Measurements from ENCODE around the gene SPOCK1. TPM values are rescaled to one million over a fixed set of nuclear protein-coding genes. Genes with fewer than 3 reads are reported as not detected.

SPOCK1 gene
- total and polyA plus RNA-seq, 2 of the 13 experiments (the other 11 are each of a cell fraction or from before 2014, with no cell fraction given) = 0.18 to 0.29 TPM

DNA sequence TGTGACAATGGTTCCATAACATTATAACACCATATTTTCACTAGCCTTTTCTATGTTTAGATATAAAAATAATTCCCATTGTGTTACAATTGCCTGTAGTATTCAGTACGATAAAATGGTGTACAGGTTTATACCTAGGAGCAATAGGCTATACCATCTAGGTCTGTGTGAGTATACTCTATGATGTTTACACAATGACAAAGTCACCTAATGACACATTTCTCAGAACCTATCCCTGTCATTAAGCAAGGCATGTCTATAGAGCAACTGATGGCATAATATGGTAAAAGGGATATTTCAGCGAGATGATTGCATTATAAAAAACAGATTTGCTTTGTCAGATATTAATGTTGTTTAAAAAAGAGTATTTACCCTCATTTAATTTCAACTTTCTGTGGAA, 517.2 kb downstream of the SPOCK1 start:
- Histone ChIP-seq H4K20me1 (ENCODE audit: insufficient read depth, low read length) (no peaks in the 10 kb centered on the region), H3K27me3 (ENCODE audit: control insufficient read depth in 1 of 2, insufficient read depth in 2 of 2, low read length in 2 of 2) (no peaks in the 10 kb centered on the region), H3K27ac (ENCODE audit: extremely low read length, insufficient read depth, low read length) (no peak overlapping the region), H3K4me1 (ENCODE audit: insufficient read depth, low read length) (no peaks in the 10 kb centered on the region), H3K79me2 (ENCODE audit: insufficient read depth, low read length) (no peaks in the 10 kb centered on the region), H3K9ac (ENCODE audit: insufficient read depth, low read depth, low read length) (no peak overlapping the region), H2AFZ (ENCODE audit: low read length) (no peak overlapping the region), H3K4me2 (ENCODE audit: low read depth, low read length) (no peak overlapping the region), H3K36me3 (replicated peaks in 1 of 2; ENCODE audit: control insufficient read depth in 1 of 2, insufficient read depth in 2 of 2, low read length in 2 of 2) (no peaks in the 10 kb centered on the region), H3K4me3 (replicated peaks in 1 of 3; ENCODE audit: insufficient read depth in 1 of 3, low read depth in 2 of 3, low read length in 3 of 3) (no peak overlapping the region), H3K9me3 (ENCODE audit: low read length) (no peaks in the 10 kb centered on the region)
- intact Hi-C loops (cut with micrococcal nuclease; ENCODE audit: unreplicated experiment) (no loop called here), in situ Hi-C loops (cut with HindIII; ENCODE audit: extremely low pct_ligation_motif_present, low pct_unique_long_range_greater_than_20kb) (no loop called here)
- BruUV-seq (replicated peaks) = no TSS peak
- FAIRE-seq (no peak), DNase-seq (ENCODE audit: low spot score) (no peak), ATAC-seq (no peak)
- no peak for TF ChIP-seq HMGA1 (CRISPR knock-in tag; conservative IDR thresholded peaks at IDR 0.05)
- no peak for TF ChIP-seq SETDB1 (CRISPR knock-in tag; IDR thresholded peaks at IDR 0.05; ENCODE audit: borderline replicate concordance)
- no peak for TF ChIP-seq KDM5A (IDR thresholded peaks at IDR 0.05; ENCODE audit: borderline replicate concordance, low read length)
- TF ChIP-seq USF2 (IDR thresholded peaks at IDR 0.05; ENCODE audit: low read depth, low read length) = no peak
- TF ChIP-seq USF2 (CRISPR knock-in tag; IDR thresholded peaks at IDR 0.05; ENCODE audit: borderline replicate concordance) = no peak
- TF ChIP-seq, protein P1, sequence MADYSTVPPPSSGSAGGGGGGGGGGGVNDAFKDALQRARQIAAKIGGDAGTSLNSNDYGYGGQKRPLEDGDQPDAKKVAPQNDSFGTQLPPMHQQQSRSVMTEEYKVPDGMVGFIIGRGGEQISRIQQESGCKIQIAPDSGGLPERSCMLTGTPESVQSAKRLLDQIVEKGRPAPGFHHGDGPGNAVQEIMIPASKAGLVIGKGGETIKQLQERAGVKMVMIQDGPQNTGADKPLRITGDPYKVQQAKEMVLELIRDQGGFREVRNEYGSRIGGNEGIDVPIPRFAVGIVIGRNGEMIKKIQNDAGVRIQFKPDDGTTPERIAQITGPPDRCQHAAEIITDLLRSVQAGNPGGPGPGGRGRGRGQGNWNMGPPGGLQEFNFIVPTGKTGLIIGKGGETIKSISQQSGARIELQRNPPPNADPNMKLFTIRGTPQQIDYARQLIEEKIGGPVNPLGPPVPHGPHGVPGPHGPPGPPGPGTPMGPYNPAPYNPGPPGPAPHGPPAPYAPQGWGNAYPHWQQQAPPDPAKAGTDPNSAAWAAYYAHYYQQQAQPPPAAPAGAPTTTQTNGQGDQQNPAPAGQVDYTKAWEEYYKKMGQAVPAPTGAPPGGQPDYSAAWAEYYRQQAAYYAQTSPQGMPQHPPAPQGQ (CRISPR knock-in tag; IDR thresholded peaks at IDR 0.05; ENCODE audit: borderline replicate concordance) = no peak
- no peak for TF ChIP-seq REXO4 (CRISPR knock-in tag; IDR thresholded peaks at IDR 0.05; ENCODE audit: borderline replicate concordance)
- no peak for TF ChIP-seq SMARCE1 (IDR thresholded peaks at IDR 0.05; ENCODE audit: borderline replicate concordance)
- POLR2A ChIA-PET = no interaction called here
- CTCF ChIA-PET (ENCODE audit: low intra/inter-chr PET ratio, low total read pairs) = no interaction called here
- 2% methylated on average over 2 of the region's 2 CpGs for WGBS (ENCODE audit: low lambda C conversion rate)
